ENCODE results near the gene SEC11A.
A peak's percentile ranks its signal among the peaks of the same experiment; 100 is the strongest.
"Not testable (repeated sequence)": the region's sequence is repeated elsewhere in the genome, so short reads cannot be mapped to it uniquely, and the experiment has no call there.

Gene SEC11A

DNA sequence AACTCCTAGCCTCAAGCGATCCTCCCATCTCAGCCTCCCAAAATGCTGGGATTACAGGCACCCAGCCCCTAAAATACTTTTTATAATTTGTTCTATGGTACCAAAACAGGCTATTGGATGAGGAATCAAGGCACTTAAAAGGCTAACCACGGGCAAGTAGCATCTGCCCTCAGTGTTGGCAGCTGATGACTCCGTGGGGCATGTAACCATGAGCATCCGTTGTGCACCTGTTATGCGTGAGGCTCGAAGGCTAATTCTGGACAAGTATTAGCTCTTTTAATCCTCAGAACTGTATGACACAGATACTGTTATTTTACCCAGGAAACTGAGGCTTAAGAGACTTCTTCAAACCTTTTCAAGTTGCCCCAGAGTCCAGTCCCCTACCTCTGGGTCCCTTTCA lies 72.1 kb downstream of the SEC11A start:
- TF ChIP-seq CTCF (IDR thresholded peaks at IDR 0.05; ENCODE audit: control extremely low read depth, extremely low read depth, low read depth, missing control alignments): no peak
- ChIA-PET CTCF (interaction anchor here (1.2 to 1.4 kb wide), 3 partner anchors 10 to 221 kb away, joined by 3 to 4 read pairs (median 4); partner anchors contain the start of gene WDR73), POLR2A (no interaction called here)
- no peak for DNase-seq (ENCODE audit: extremely low spot score)

GRCh38 chr15:84642640-84643039 lies 73.3 kb downstream of the SEC11A start:
- CTCF ChIA-PET: interaction anchor here (1.4 kb wide), 1 partner anchor 11 kb away, joined by 4 read pairs; the partner anchor contains the start of gene WDR73
- POLR2A ChIA-PET: interaction anchor here (0.7 kb wide), 1 partner anchor 91 kb away, joined by 3 read pairs; no protein-coding TSS in a partner anchor
- DNase-seq (ENCODE audit: extremely low spot score): not testable (repeated sequence)

GRCh38 chr15:84641871-84642270 lies 74.1 kb downstream of the SEC11A start:
- DNase-seq (ENCODE audit: extremely low spot score); CTCF ChIA-PET: not testable (repeated sequence)
- POLR2A ChIA-PET: interaction anchor here (0.7 kb wide), 1 partner anchor 91 kb away, joined by 3 read pairs; no protein-coding TSS in a partner anchor

DNA sequence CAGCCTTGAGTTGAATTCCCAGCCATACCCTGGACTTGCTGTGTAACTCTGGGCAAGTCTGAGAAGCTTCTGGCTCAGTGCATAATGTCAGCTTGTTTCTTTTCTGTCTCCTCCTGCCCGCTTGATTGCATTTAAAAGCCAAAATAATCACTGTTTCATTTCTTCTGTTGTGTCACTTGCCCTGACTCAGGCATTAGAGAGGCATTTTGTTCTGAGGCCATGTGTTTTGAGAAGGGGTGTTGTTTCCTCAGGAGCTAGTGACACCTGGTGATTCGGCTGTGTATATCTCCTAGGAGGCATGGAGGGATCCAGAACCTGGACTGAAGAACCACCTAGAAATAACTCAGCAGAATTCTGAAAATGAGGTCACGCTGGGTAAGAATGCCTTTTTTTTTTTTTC lies 77.8 kb downstream of the SEC11A start:
- DNase-seq (ENCODE audit: extremely low spot score): no peak
- POLR2A ChIA-PET: interaction anchor here (0.5 to 0.9 kb wide), 3 partner anchors 13 to 54 kb away, joined by 3 to 11 read pairs (median 3); no protein-coding TSS in a partner anchor
- TF ChIP-seq CTCF (IDR thresholded peaks at IDR 0.05; ENCODE audit: control extremely low read depth, extremely low read depth, low read depth, missing control alignments): no peak
- CTCF ChIA-PET: interaction anchor here (1.3 to 1.7 kb wide), 3 partner anchors 38 to 50 kb away, joined by 3 to 4 read pairs (median 3); no protein-coding TSS in a partner anchor

GRCh38 chr15:84634228-84634837 lies 81.6 kb downstream of the SEC11A start:
- POLR2A ChIA-PET: no interaction called here
- no peak for DNase-seq (ENCODE audit: extremely low spot score)
- TF ChIP-seq CTCF (IDR thresholded peaks at IDR 0.05; ENCODE audit: control extremely low read depth, extremely low read depth, low read depth, missing control alignments): no peak
- CTCF ChIA-PET: interaction anchor here (0.9 to 2.5 kb wide), 4 partner anchors 15 to 64 kb away, joined by 3 to 6 read pairs (median 4); no protein-coding TSS in a partner anchor

- peak; percentile 47 for DNase-seq (ENCODE audit: extremely low spot score)
- POLR2A ChIA-PET: no interaction called here
- CTCF ChIA-PET: interaction anchor here (1.1 to 2.5 kb wide), 3 partner anchors 22 to 63 kb away, joined by 3 to 6 read pairs (median 4); no protein-coding TSS in a partner anchor
- no peak for TF ChIP-seq CTCF (IDR thresholded peaks at IDR 0.05; ENCODE audit: control extremely low read depth, extremely low read depth, low read depth, missing control alignments)
Observed at GRCh38 chr15:84633311-84634227, 82.4 kb downstream of the SEC11A start.

GRCh38 chr15:84631706-84632272 lies 84.2 kb downstream of the SEC11A start:
- POLR2A ChIA-PET: no interaction called here
- CTCF ChIA-PET: interaction anchor here (1.0 to 2.6 kb wide), 12 partner anchors 11 to 140 kb away, joined by 3 to 9 read pairs (median 6); partner anchors contain the start of gene NMB
- TF ChIP-seq CTCF (IDR thresholded peaks at IDR 0.05; ENCODE audit: control extremely low read depth, extremely low read depth, low read depth, missing control alignments): no peak
- no peak for DNase-seq (ENCODE audit: extremely low spot score)

Measured in GM10248 (cell line).